Aorta (tissue), 5 donors: Measurements from ENCODE around the gene MAGIX. TPM values are rescaled to one million over a fixed set of nuclear protein-coding genes. Genes with fewer than 3 reads are reported as not detected.
"Not testable (repeated sequence)": the region's sequence is repeated elsewhere in the genome, so short reads cannot be mapped to it uniquely, and the experiment has no call there.

ENCODE experiments used
- ATAC-seq: fragments of 200-7000 bp; cut with Tn5 transposase; one replicate; pipeline ENCODE4 v1.9.1; 2022; ENCODE audit warnings: moderate library complexity; ENCODE audit not compliant: low FRiP score
- DNase-seq, 2 donors: peaks; one replicate each; pipeline ENCODE4 v3.0.0-alpha.2; 2020
- H3K27ac ChIP-seq, 2 donors: one replicate each; pipeline ENCODE4 v1.5.1; 2013; ENCODE audit warnings: low read length in 2 of 2, mild to moderate bottlenecking in 2 of 2, moderate library complexity in 2 of 2, control low read depth in 1 of 2, inconsistent platforms in 1 of 2, low read depth in 1 of 2
- H3K27me3 ChIP-seq, 2 donors: one replicate each; pipeline ENCODE4 v1.6.1; 2013; ENCODE audit warnings: control low read depth in 1 of 2, low read length in 1 of 2, mild to moderate bottlenecking in 1 of 2, moderate library complexity in 1 of 2; ENCODE audit not compliant: insufficient read depth in 2 of 2, control insufficient read depth in 1 of 2
- H3K36me3 ChIP-seq, 2 donors: one replicate each; pipeline ENCODE4 v1.6.1; 2013; ENCODE audit warnings: control low read depth in 1 of 2, low read length in 1 of 2, mild to moderate bottlenecking in 1 of 2; ENCODE audit not compliant: insufficient read depth in 2 of 2, control insufficient read depth in 1 of 2
- H3K4me1 ChIP-seq, 2 donors: one replicate each; pipeline ENCODE4 v1.6.1; 2013; ENCODE audit warnings: low read length in 2 of 2, control low read depth in 1 of 2, mild to moderate bottlenecking in 1 of 2, moderate library complexity in 1 of 2; ENCODE audit not compliant: insufficient read depth in 2 of 2, control insufficient read depth in 1 of 2
- H3K4me3 ChIP-seq, 2 donors: one replicate each; pipeline ENCODE4 v1.5.1; 2013; ENCODE audit warnings: low read length in 2 of 2, control low read depth in 1 of 2, mild to moderate bottlenecking in 1 of 2
- H3K9me3 ChIP-seq: one replicate; pipeline ENCODE4 v1.6.1; 2013; ENCODE audit warnings: mild to moderate bottlenecking, low read length; ENCODE audit not compliant: control insufficient read depth
- WGBS, 2 donors: extraction: QIAGEN DNeasy Blood & Tissue Kit; methylation state at CpG; one replicate each; pipeline ENCODE4 v1.1.7; 2013; 5-methylcytosine and 5-hydroxymethylcytosine counted together
- intact Hi-C, 2 donors: fragments of 100-400 bp; cut with DNase I; formaldehyde crosslinking; loops; one replicate each; pipeline versions ENCODE4 v1.14.2 to v1.15.0; 2022
- long read RNA-seq, 2 donors: library from polyadenylated mRNA; unstranded; transcript quantifications; one replicate each; pipeline ENCODE4 v2.0.0, GENCODE V29; 2020 to 2021
- polyA plus RNA-seq, 2 donors: library from polyadenylated mRNA; stranded (reverse); fragments of 200-250 nt; gene quantifications; one replicate each; pipeline ENCODE4 v1.2.3, GENCODE V29; 2013
- total RNA-seq, 2 donors: library from RNA; stranded (reverse); fragmentation: NEBNext Ultra II Directional; extraction: Animal tissue kit (Norgen Biotek cat#: 25700); gene quantifications; one replicate each; pipeline ENCODE4 v1.2.1, GENCODE V29; 2021
- donor health status: healthy with polysubstance abuse.
- donor health status: Bipolar disorder and iron deficiency.
- donor health status: DM: no; HTN: no; CAD: no.
- donor health status: DM: no; HTN: no; CAD: no.
- donor health status: DM: yes; HTN: yes; CAD: no.

The MAGIX gene
- 1 to 10 TPM; 2.7 to 2.8 TPM for total RNA-seq
- 1 to 10 TPM; 1.9 to 4.9 TPM for polyA plus RNA-seq
- long read RNA-seq, donor 1, partial matches to known transcripts = 2 of 10 reads
- long read RNA-seq, donor 1, other reads (novel, unspliced or antisense) = 8 of 10 reads
- long read RNA-seq, donor 2, partial matches to known transcripts = 1 of 5 reads
- long read RNA-seq, donor 2, other reads (novel, unspliced or antisense) = 4 of 5 reads

DNA sequence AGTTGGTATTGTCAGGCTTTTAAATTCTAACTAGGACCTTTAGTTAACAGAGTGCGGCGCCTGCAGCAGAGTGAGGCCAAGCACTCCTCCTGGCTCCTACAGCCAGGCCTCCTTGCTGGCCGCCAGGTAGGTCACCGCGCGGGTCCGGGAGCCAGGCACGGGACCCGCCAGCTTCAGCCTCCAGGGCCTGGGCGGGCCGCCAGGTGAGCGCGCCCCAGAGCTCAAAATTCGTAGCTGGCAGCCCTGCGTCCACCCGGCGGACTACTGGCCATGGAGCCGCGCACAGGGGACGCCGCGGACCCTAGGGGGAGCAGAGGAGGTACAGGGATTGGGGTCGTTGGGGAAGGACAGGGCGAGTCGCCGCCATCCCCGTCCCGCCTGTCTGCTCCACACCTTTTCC lies at the start of gene MAGIX:
TSS of gene MAGIX (plus strand) at position 139 of the 400 bp plus-strand sequence. CDS start at position 271, 132 bp downstream.
- 43 to 61% methylated on average over 28 of the region's 28 CpGs for WGBS, 2 donors
- peak within 1 kb of the TSS in 1 of 2 donors; percentile 70 for H3K27ac ChIP-seq
- H3K27me3 ChIP-seq = no peaks in the 10 kb centered on the region
- no peak for ATAC-seq
- H3K4me1 ChIP-seq = no peaks in the 10 kb centered on the region
- no peak for DNase-seq
- H3K36me3 ChIP-seq = no peaks in the 10 kb centered on the region
- H3K9me3 ChIP-seq = no peaks in the 10 kb centered on the region
- intact Hi-C loops = no loop called here
- H3K4me3 ChIP-seq = no peak within 1 kb of the TSS

GRCh38 chrX:49116076-49116475 lies 46.5 kb upstream of the MAGIX start:
- Histone ChIP-seq H3K9me3 (no peaks in the 10 kb centered on the region), H3K27ac (no peak overlapping the region), H3K4me3 (no peak overlapping the region), H3K4me1 (no peaks in the 10 kb centered on the region), H3K36me3 (peaks cover 0 to 14% of the 10 kb centered on the region in 2 donors), H3K27me3 (no peaks in the 10 kb centered on the region)
- DNase-seq (no peak), ATAC-seq (no peak)
- intact Hi-C loops = no loop called here
- WGBS, 2 donors = 80 to 84% methylated on average over 8 of the region's 8 CpGs

GRCh38 chrX:49116716-49117115 lies 45.8 kb upstream of the MAGIX start:
- no peak overlapping the region for H3K27ac ChIP-seq
- H3K4me3 ChIP-seq = no peak overlapping the region
- ATAC-seq = no peak
- H3K9me3 ChIP-seq = no peaks in the 10 kb centered on the region
- WGBS, 2 donors = 74 to 92% methylated on average over 5 of the region's 5 CpGs
- no peak for DNase-seq
- intact Hi-C loops = no loop called here
- H3K36me3 ChIP-seq = peaks cover 0 to 12% of the 10 kb centered on the region in 2 donors
- no peaks in the 10 kb centered on the region for H3K4me1 ChIP-seq
- no peaks in the 10 kb centered on the region for H3K27me3 ChIP-seq

DNA sequence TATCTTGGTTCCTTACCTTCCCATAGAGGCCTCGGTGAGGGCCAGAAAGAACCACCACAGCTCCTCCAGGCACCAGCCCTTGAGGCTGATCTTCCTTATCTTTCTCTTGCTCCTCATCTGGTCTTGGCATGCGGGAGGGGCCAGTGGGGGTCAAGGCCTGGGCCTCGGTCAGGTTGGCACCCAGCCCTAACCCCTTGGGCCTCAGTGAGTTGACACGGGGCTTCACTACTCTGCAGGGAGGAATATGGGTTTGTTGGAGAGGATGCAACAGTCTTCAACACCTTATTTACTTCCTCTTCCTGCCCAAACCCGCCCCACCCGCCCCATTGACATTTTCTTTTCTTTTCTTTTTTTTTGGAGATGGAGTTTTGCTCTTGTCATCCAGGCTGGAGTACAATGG lies 45.0 kb upstream of the MAGIX start:
- Histone ChIP-seq H3K4me3 (no peak overlapping the region), H3K27ac (no peak overlapping the region), H3K27me3 (no peaks in the 10 kb centered on the region), H3K36me3 (peaks cover 0 to 8% of the 10 kb centered on the region in 2 donors), H3K4me1 (no peaks in the 10 kb centered on the region), H3K9me3 (no peaks in the 10 kb centered on the region)
- ATAC-seq (no peak), DNase-seq (no peak)
- intact Hi-C loops = no loop called here
- 74 to 86% methylated on average over 6 of the region's 6 CpGs for WGBS, 2 donors

DNA sequence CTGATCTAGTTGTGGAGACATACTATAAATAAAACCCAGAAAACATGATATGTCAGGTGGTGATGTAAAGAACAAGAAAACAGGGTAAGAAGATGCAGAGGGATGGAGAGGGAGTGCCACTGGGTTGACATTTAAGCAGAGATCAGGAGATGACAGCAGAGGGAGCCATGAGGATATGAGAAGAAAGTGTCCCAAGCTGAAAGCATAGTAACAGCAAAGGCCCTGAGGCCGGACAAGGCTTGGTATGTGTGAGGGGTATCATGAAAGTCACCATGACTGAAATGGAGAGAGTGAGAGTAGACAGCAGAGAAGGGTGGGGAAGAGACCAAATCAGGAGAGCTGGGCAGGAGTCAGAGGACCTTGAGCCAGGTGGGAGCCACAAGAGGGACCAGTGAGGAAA lies 42.5 kb upstream of the MAGIX start:
- intact Hi-C loops = no loop called here
- H3K9me3 ChIP-seq = no peaks in the 10 kb centered on the region
- H3K27me3 ChIP-seq = no peaks in the 10 kb centered on the region
- H3K27ac ChIP-seq = no peak overlapping the region
- WGBS, 2 donors = 42 to 67% methylated on average over 1 of the region's 1 CpG
- H3K4me3 ChIP-seq = no peak overlapping the region
- no peak for DNase-seq
- no peak for ATAC-seq
- H3K36me3 ChIP-seq = peaks cover 0 to 6% of the 10 kb centered on the region in 2 donors
- no peaks in the 10 kb centered on the region for H3K4me1 ChIP-seq

DNA sequence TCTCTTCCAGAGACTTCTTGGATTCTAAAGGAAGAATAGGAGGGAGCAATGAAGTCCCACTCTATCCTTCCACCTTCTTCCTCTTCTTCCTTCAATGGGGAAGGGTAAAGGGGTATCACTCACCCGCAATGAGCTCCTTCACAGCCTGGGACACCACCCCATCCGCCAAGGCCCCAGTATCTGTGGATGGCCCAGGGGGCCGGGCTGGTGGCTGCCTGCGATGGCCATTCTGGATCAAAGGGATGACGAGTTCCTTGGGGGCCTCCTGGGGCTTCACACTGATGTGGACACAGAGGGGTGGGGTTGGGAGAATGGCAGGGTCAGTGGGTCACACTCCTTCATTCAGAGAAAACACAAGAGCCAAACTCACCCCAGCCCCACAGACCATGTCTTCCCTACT lies 40.1 kb upstream of the MAGIX start:
- WGBS, 2 donors = 68 to 81% methylated on average over 5 of the region's 5 CpGs
- Histone ChIP-seq H3K36me3 (no peaks in the 10 kb centered on the region), H3K9me3 (no peaks in the 10 kb centered on the region), H3K27me3 (no peaks in the 10 kb centered on the region), H3K4me1 (no peaks in the 10 kb centered on the region), H3K4me3 (no peak overlapping the region), H3K27ac (no peak overlapping the region)
- ATAC-seq (no peak), DNase-seq (no peak)
- intact Hi-C loops = no loop called here

- not testable (repeated sequence) for H3K27ac ChIP-seq
These were observed 34.8 kb upstream of the MAGIX start for GRCh38 chrX:49127742-49128258.

GRCh38 chrX:49129427-49129826 lies 33.1 kb upstream of the MAGIX start:
- Histone ChIP-seq H3K27me3 (no peaks in the 10 kb centered on the region), H3K27ac (no peak overlapping the region), H3K9me3 (no peaks in the 10 kb centered on the region), H3K36me3 (no peaks in the 10 kb centered on the region), H3K4me1 (no peaks in the 10 kb centered on the region), H3K4me3 (no peak overlapping the region)
- WGBS, 2 donors = 78 to 79% methylated on average over 4 of the region's 4 CpGs
- peak in 1 of 2 donors; percentile 12 for DNase-seq
- intact Hi-C loops = no loop called here
- ATAC-seq = no peak

More at GRCh38 chrX:49127742-49128258, 34.8 kb upstream of the MAGIX start:
- H3K4me3 ChIP-seq, ATAC-seq, intact Hi-C loops, H3K9me3 ChIP-seq, H3K36me3 ChIP-seq, H3K4me1 ChIP-seq, H3K27me3 ChIP-seq: not testable (repeated sequence)
- peak in 1 of 2 donors; percentile 33 for DNase-seq
- WGBS, 2 donors = 78 to 84% methylated on average over 11 to 13 of the region's 13 CpGs

DNA sequence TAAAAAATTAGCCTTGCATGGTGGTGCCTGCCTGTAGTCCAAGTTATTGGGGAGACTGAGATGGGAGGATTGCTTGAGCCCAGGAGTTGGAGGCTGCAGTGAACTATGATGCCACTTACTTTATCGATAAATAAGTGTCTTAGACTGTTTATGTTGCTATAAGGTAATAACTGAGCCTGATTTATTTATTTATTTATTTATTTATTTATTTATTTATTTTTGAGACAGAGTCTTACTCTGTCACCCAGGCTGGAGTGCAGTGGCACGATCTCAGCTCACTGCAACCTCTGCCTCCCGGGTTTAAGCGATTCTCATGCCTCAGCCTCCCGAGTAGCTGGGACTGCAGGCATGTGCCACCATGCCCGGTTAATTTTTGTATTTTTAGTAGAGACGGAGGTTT lies 30.3 kb upstream of the MAGIX start:
- 91 to 93% methylated on average over 7 of the region's 7 CpGs for WGBS, 2 donors
- H3K4me3 ChIP-seq, H3K27ac ChIP-seq, ATAC-seq, H3K36me3 ChIP-seq, intact Hi-C loops, H3K27me3 ChIP-seq, H3K9me3 ChIP-seq, H3K4me1 ChIP-seq, DNase-seq: not testable (repeated sequence)
